Tibial nerve (tissue), 3 donors: ENCODE data around the gene PLPP4.

ENCODE experiments used
- POLR2A ChIP-seq, 2 donors: fragments of 450-650 bp; IDR thresholded peaks; one replicate each; pipeline ENCODE4 v1.6.1; 2017; ENCODE audit warnings: antibody characterized with exemption in 2 of 2, mild to moderate bottlenecking in 2 of 2, moderate library complexity in 2 of 2
- TF ChIP-seq, protein P1 (sequence below), 5 experiments: fragments of 200-600 bp in 3 of 5; fragments of 450-650 bp in 2 of 5; sonication (generic) in 3 of 5; IDR thresholded peaks; one replicate each; pipeline ENCODE4 v1.5.1; 2016 to 2019; ENCODE audit warnings: antibody characterized with exemption in 5 of 5, mild to moderate bottlenecking in 3 of 5, moderate library complexity in 2 of 5

DNA sequence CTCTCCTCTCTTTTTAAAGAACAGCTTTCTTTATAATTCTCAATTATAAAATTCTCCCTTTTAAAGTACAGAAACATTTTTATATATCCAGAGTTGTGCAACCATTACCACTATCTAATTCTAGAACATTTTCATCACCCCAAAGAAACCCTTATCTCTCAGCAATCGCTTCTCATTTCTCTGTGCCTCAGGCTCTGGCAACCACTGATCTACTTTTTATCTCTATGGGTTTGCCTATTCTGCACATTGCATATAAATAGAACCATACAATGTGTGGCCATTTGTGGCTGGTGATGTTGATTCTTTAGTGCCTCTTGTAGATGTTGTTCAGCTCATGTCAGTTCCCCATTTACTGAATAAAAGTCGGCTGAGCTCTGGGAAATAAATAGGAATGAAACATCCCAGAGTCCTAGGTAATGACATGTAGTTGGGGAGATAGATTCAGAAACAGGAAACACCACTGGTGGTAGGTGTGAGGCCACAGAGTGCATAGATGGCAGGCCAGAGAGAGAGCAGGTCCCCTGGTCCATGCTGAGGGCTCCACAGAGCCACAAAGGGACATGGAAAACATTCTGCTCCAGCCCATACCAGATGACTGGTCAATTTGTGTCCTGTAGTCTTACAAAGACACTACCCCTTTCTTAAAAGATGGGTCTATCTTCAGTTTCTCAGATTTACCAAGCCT, 126.5 kb downstream of the PLPP4 start:
- TF ChIP-seq, protein P1, sequence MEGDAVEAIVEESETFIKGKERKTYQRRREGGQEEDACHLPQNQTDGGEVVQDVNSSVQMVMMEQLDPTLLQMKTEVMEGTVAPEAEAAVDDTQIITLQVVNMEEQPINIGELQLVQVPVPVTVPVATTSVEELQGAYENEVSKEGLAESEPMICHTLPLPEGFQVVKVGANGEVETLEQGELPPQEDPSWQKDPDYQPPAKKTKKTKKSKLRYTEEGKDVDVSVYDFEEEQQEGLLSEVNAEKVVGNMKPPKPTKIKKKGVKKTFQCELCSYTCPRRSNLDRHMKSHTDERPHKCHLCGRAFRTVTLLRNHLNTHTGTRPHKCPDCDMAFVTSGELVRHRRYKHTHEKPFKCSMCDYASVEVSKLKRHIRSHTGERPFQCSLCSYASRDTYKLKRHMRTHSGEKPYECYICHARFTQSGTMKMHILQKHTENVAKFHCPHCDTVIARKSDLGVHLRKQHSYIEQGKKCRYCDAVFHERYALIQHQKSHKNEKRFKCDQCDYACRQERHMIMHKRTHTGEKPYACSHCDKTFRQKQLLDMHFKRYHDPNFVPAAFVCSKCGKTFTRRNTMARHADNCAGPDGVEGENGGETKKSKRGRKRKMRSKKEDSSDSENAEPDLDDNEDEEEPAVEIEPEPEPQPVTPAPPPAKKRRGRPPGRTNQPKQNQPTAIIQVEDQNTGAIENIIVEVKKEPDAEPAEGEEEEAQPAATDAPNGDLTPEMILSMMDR (IDR thresholded peaks at IDR 0.05) = no peak
- no peak for TF ChIP-seq POLR2A (IDR thresholded peaks at IDR 0.05)
